ENCODE measurements around the gene PRKAA1.
"Not testable (repeated sequence)": the region's sequence is repeated elsewhere in the genome, so short reads cannot be mapped to it uniquely, and the experiment has no call there.

PRKAA1 gene

DNA sequence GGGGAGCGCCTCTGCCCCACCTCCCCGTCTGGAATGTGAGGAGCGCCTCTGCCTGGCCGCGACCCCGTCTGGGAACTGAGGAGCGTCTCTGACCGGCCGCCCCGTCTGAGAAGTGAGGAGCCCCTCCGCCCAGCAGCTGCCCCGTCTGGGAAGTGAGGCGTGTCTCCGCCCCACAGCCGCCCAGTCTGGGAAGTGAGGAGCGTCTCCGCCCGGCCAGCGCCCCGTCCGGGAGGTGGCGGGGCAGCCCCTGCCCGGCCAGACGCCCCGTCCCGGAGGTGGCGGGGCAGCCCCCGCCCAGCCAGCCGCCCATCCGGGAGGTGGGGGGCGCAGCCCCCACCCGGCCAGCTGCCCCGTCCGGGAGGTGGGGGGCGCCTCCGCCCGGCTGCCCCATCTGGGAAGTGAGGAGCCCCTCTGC is 75.7 kb downstream of the PRKAA1 start:
- DNase-seq; ATAC-seq (replicated peaks); H3K4me3 Mint-ChIP-seq; H3K27ac Mint-ChIP-seq; H3K27me3 Mint-ChIP-seq; H3K9me3 Mint-ChIP-seq: not testable (repeated sequence)
- Mint-ChIP-seq H3K36me3 (ENCODE audit: insufficient read depth) (peaks cover 21% of the 10 kb centered on the region), H3K4me1 (ENCODE audit: low read depth in 2 of 2) (peaks cover 1 to 11% of the 10 kb centered on the region in 2 donors)

DNA sequence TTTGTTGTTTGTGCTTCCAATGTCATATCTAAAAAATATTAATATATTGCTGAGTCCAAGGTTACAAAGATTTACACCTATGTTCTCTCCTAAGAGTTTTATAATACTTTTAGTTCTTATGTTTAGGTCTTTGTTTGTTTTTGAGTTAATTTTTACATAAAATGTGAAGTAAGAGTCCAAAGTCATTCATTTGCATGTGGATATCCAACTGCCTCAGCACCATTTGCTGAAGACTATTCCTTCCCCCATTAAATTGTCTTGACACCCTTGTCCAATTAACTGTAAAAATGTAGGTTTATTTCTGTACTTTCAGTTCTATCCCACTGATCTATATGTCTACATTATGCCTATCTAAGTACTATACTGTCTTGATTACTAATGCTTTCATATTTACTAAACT is 78.1 kb downstream of the PRKAA1 start:
- Mint-ChIP-seq H3K27me3 (no peaks in the 10 kb centered on the region), H3K36me3 (ENCODE audit: insufficient read depth) (peaks cover 18% of the 10 kb centered on the region), H3K27ac (no peak overlapping the region), H3K9me3 (no peaks in the 10 kb centered on the region), H3K4me3 (no peak overlapping the region), H3K4me1 (ENCODE audit: low read depth in 2 of 2) (peaks cover 1 to 11% of the 10 kb centered on the region in 2 donors)
- no peak for DNase-seq
- no peak for ATAC-seq (replicated peaks)

DNA sequence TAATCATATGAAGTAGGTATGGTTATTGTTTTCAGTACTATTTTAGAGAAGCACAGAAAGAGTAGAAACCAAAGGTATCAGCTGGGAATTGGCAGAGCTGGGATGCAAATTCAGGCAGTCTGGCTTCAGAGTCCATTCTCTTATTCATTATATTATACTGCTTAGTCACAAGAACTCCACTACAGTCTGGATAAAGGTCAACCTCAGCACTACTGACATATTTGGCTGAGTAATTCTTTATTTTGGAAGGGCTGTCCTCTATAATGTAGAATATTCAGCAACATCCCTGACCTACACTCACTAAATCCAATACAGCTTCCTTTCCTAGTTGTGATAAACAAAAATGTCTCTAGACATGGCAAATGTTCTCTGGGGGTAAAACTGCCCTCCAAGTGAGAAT is 80.9 kb downstream of the PRKAA1 start:
- DNase-seq (no peak), ATAC-seq (replicated peaks) (no peak)
- peaks cover 14% of the 10 kb centered on the region for H3K36me3 Mint-ChIP-seq (ENCODE audit: insufficient read depth)
- peaks cover 1 to 11% of the 10 kb centered on the region in 2 donors for H3K4me1 Mint-ChIP-seq (ENCODE audit: low read depth in 2 of 2)
- H3K27me3 Mint-ChIP-seq = no peaks in the 10 kb centered on the region
- H3K27ac Mint-ChIP-seq = no peak overlapping the region
- no peaks in the 10 kb centered on the region for H3K9me3 Mint-ChIP-seq
- no peak overlapping the region for H3K4me3 Mint-ChIP-seq

DNA sequence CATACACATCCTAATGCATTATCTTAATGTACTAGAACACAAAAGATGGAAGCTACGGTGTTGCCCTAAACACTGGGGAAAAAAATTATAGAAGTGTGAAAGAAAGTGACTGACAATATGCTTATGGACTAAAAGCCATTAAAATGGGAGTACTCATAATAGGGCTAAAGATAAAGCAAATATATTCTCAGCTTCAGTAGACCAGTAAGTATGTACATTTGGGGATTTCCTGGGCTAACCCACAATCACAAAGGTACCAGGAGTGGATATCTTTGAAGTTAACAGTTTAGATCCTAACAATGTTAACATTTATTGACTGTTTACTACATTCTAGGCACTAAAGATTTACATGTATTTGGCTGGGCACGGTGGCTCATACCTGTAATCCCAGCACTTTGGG is 81.6 kb downstream of the PRKAA1 start:
- ATAC-seq (replicated peaks) = no peak
- no peaks in the 10 kb centered on the region for H3K27me3 Mint-ChIP-seq
- no peak for DNase-seq
- H3K9me3 Mint-ChIP-seq = no peaks in the 10 kb centered on the region
- H3K4me1 Mint-ChIP-seq (ENCODE audit: low read depth in 2 of 2) = peaks cover 1 to 10% of the 10 kb centered on the region in 2 donors
- no peak overlapping the region for H3K27ac Mint-ChIP-seq
- peaks cover 14% of the 10 kb centered on the region for H3K36me3 Mint-ChIP-seq (ENCODE audit: insufficient read depth)
- no peak overlapping the region for H3K4me3 Mint-ChIP-seq

DNA sequence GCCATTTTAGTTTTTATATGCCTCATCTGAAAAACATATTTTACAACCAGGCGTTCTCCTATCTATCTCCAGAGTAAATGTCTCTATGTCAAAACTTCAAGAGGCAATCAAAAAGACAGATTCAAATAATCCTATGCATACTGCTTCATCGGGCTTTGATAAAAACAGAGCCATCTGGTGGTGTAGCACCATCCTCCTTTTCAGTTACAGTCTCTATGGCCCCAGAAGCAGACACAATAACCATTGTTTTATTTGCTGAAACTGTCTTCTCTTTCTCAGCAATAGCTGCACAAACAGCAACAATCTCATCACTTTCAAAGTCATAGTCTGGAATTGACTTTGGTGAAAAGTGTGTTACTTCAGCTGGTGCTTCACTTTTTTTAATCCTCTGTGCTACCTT is 82.2 kb downstream of the PRKAA1 start:
- Mint-ChIP-seq H3K4me3 (no peak overlapping the region), H3K4me1 (ENCODE audit: low read depth in 2 of 2) (peaks cover 0 to 5% of the 10 kb centered on the region in 2 donors), H3K27me3 (no peaks in the 10 kb centered on the region), H3K27ac (no peak overlapping the region), H3K9me3 (no peaks in the 10 kb centered on the region), H3K36me3 (ENCODE audit: insufficient read depth) (peaks cover 14% of the 10 kb centered on the region)
- DNase-seq (no peak), ATAC-seq (replicated peaks) (peak; percentile 39)

DNA sequence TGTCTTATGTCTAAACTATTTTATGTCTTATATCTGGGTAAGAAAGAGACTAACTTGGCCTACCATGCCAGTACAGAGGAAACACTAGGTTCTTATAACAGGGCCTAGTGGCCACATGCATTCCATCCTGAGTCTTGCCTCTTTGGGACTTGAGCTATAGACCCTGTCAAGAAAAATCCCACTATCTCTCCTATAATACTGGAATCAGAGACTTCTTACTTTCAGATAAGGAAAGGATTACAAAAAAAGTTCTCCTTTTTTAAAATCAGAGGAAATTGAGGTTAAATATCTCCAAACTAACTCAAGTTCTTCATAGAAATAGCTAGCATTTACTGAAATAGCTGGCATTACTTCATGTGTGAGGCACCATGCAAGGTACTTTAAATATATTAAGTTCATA is 84.2 kb downstream of the PRKAA1 start:
- Mint-ChIP-seq H3K4me1 (ENCODE audit: low read depth in 2 of 2) (no peaks in the 10 kb centered on the region), H3K9me3 (no peaks in the 10 kb centered on the region)

DNA sequence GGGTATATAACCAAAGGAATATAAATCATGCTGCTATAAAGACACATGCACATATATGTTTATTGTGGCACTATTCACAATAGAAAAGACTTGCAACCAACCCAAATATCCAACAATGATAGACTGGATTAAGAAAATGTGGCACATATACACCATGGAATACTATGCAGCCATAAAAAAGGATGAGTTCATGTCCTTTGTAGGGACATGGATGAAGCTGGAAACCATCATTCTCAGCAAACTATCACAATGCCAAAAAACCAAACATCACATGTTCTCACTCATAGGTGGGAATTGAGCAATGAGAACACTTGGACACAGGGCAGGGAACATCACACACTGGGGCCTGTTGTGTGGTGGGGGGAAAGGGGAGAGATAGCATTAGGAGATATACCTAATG is 87.6 kb downstream of the PRKAA1 start:
- not testable (repeated sequence) for H3K36me3 Mint-ChIP-seq (ENCODE audit: insufficient read depth)

More for the DNA sequence above, 84.2 kb downstream of the PRKAA1 start:
- no peaks in the 10 kb centered on the region for H3K27me3 Mint-ChIP-seq
- peak overlapping the region in 1 of 2 donors; percentile 71 for H3K27ac Mint-ChIP-seq
- no peak for ATAC-seq (replicated peaks)
- no peak overlapping the region for H3K4me3 Mint-ChIP-seq
- H3K36me3 Mint-ChIP-seq (ENCODE audit: insufficient read depth) = peaks cover 14% of the 10 kb centered on the region
- no peak for DNase-seq

More for the DNA sequence above, 87.6 kb downstream of the PRKAA1 start:
- H3K4me1 Mint-ChIP-seq (ENCODE audit: low read depth in 2 of 2); H3K4me3 Mint-ChIP-seq; H3K27me3 Mint-ChIP-seq; H3K27ac Mint-ChIP-seq; H3K9me3 Mint-ChIP-seq; ATAC-seq (replicated peaks); DNase-seq: not testable (repeated sequence)

All from effector memory CD8-positive, alpha-beta T cell (primary cell).